ENCODE results near the gene ABHD13. TPM values are rescaled to one million over a fixed set of nuclear protein-coding genes. Genes with fewer than 3 reads are reported as not detected.

ABHD13 gene
- total and polyA plus RNA-seq, 5 donors, result 4.3 to 7.2 (median 5.8) TPM

Other genes starting within 250 kb of the ABHD13 start
- 10 to 100 TPM in 1 of 4 donors, 1 to 10 TPM in 3; 8.8 to 13.3 (median 9.7) TPM for gene LIG4, start 2.9 kb upstream of the ABHD13 start, total RNA-seq
- 6.4 TPM for gene LIG4, start 2.9 kb upstream of the ABHD13 start, polyA plus RNA-seq
- 1 to 10 TPM; 2.4 to 4.6 (median 3.1) TPM for gene TNFSF13B, start 51.3 kb downstream of the ABHD13 start, total RNA-seq
- gene TNFSF13B, start 51.3 kb downstream of the ABHD13 start, polyA plus RNA-seq, result 1.4 TPM

Measured in right cardiac atrium (tissue), 5 donors.